ENCODE measurements around the gene AHSG.

AHSG gene

GRCh38 chr3:186643493-186643892 lies 30.6 kb downstream of the AHSG start:
- Histone ChIP-seq H3K4me3 (ENCODE audit: low read depth, low read length) (no peak overlapping the region), H3K27me3 (ENCODE audit: insufficient read depth, low read length) (peaks cover 82% of the 10 kb centered on the region), H3K36me3 (ENCODE audit: insufficient read depth, low read length) (no peaks in the 10 kb centered on the region), H3K4me1 (ENCODE audit: control insufficient read depth, insufficient read depth, low read length, unreplicated experiment) (peaks cover 4% of the 10 kb centered on the region), H3K27ac (ENCODE audit: low read depth, low read length) (no peak overlapping the region), H2AFZ (ENCODE audit: low read length, unreplicated experiment) (no peak overlapping the region), H3K79me2 (ENCODE audit: control insufficient read depth, insufficient read depth, low read length, unreplicated experiment) (no peaks in the 10 kb centered on the region)

- H3K36me3 ChIP-seq (ENCODE audit: insufficient read depth, low read length), result no peaks in the 10 kb centered on the region
- H3K27me3 ChIP-seq (ENCODE audit: insufficient read depth, low read length), result peaks cover 81% of the 10 kb centered on the region
- H3K4me3 ChIP-seq (ENCODE audit: low read depth, low read length), result no peak overlapping the region
- H2AFZ ChIP-seq (ENCODE audit: low read length, unreplicated experiment), result no peak overlapping the region
- H3K79me2 ChIP-seq (ENCODE audit: control insufficient read depth, insufficient read depth, low read length, unreplicated experiment), result no peaks in the 10 kb centered on the region
- peaks cover 4% of the 10 kb centered on the region for H3K4me1 ChIP-seq (ENCODE audit: control insufficient read depth, insufficient read depth, low read length, unreplicated experiment)
- H3K27ac ChIP-seq (ENCODE audit: low read depth, low read length), result no peak overlapping the region
Measured at GRCh38 chr3:186644683-186645082, 31.8 kb downstream of the AHSG start.

- H3K27me3 ChIP-seq (ENCODE audit: insufficient read depth, low read length), result peaks cover 82% of the 10 kb centered on the region
- no peak overlapping the region for H3K4me3 ChIP-seq (ENCODE audit: low read depth, low read length)
- H3K79me2 ChIP-seq (ENCODE audit: control insufficient read depth, insufficient read depth, low read length, unreplicated experiment), result no peaks in the 10 kb centered on the region
- no peaks in the 10 kb centered on the region for H3K36me3 ChIP-seq (ENCODE audit: insufficient read depth, low read length)
- no peak overlapping the region for H2AFZ ChIP-seq (ENCODE audit: low read length, unreplicated experiment)
- no peak overlapping the region for H3K27ac ChIP-seq (ENCODE audit: low read depth, low read length)
- H3K4me1 ChIP-seq (ENCODE audit: control insufficient read depth, insufficient read depth, low read length, unreplicated experiment), result no peaks in the 10 kb centered on the region
Measured at GRCh38 chr3:186646106-186646505, 33.2 kb downstream of the AHSG start.

GRCh38 chr3:186646841-186647240 lies 34.0 kb downstream of the AHSG start:
- H2AFZ ChIP-seq (ENCODE audit: low read length, unreplicated experiment), result no peak overlapping the region
- H3K4me3 ChIP-seq (ENCODE audit: low read depth, low read length), result no peak overlapping the region
- H3K79me2 ChIP-seq (ENCODE audit: control insufficient read depth, insufficient read depth, low read length, unreplicated experiment), result no peaks in the 10 kb centered on the region
- no peak overlapping the region for H3K27ac ChIP-seq (ENCODE audit: low read depth, low read length)
- peaks cover 82% of the 10 kb centered on the region for H3K27me3 ChIP-seq (ENCODE audit: insufficient read depth, low read length)
- no peaks in the 10 kb centered on the region for H3K36me3 ChIP-seq (ENCODE audit: insufficient read depth, low read length)
- H3K4me1 ChIP-seq (ENCODE audit: control insufficient read depth, insufficient read depth, low read length, unreplicated experiment), result no peaks in the 10 kb centered on the region

GRCh38 chr3:186648851-186649250 lies 36.0 kb downstream of the AHSG start:
- Histone ChIP-seq H3K4me3 (ENCODE audit: low read depth, low read length) (no peak overlapping the region), H3K36me3 (ENCODE audit: insufficient read depth, low read length) (no peaks in the 10 kb centered on the region), H3K27ac (ENCODE audit: low read depth, low read length) (no peak overlapping the region), H2AFZ (ENCODE audit: low read length, unreplicated experiment) (no peak overlapping the region), H3K79me2 (ENCODE audit: control insufficient read depth, insufficient read depth, low read length, unreplicated experiment) (no peaks in the 10 kb centered on the region), H3K4me1 (ENCODE audit: control insufficient read depth, insufficient read depth, low read length, unreplicated experiment) (no peaks in the 10 kb centered on the region), H3K27me3 (ENCODE audit: insufficient read depth, low read length) (peaks cover 81% of the 10 kb centered on the region)

GRCh38 chr3:186651678-186652215 lies 38.9 kb downstream of the AHSG start:
- no peak overlapping the region for H3K27ac ChIP-seq (ENCODE audit: low read depth, low read length)
- H3K36me3 ChIP-seq (ENCODE audit: insufficient read depth, low read length), result no peaks in the 10 kb centered on the region
- H3K4me1 ChIP-seq (ENCODE audit: control insufficient read depth, insufficient read depth, low read length, unreplicated experiment), result no peaks in the 10 kb centered on the region
- H2AFZ ChIP-seq (ENCODE audit: low read length, unreplicated experiment), result no peak overlapping the region
- H3K27me3 ChIP-seq (ENCODE audit: insufficient read depth, low read length), result peaks cover 86% of the 10 kb centered on the region
- H3K79me2 ChIP-seq (ENCODE audit: control insufficient read depth, insufficient read depth, low read length, unreplicated experiment), result no peaks in the 10 kb centered on the region
- H3K4me3 ChIP-seq (ENCODE audit: low read depth, low read length), result no peak overlapping the region

GRCh38 chr3:186653080-186653707 lies 40.3 kb downstream of the AHSG start:
- H3K79me2 ChIP-seq (ENCODE audit: control insufficient read depth, insufficient read depth, low read length, unreplicated experiment), result no peaks in the 10 kb centered on the region
- no peak overlapping the region for H2AFZ ChIP-seq (ENCODE audit: low read length, unreplicated experiment)
- no peaks in the 10 kb centered on the region for H3K36me3 ChIP-seq (ENCODE audit: insufficient read depth, low read length)
- H3K4me3 ChIP-seq (ENCODE audit: low read depth, low read length), result no peak overlapping the region
- peaks cover 85% of the 10 kb centered on the region for H3K27me3 ChIP-seq (ENCODE audit: insufficient read depth, low read length)
- no peaks in the 10 kb centered on the region for H3K4me1 ChIP-seq (ENCODE audit: control insufficient read depth, insufficient read depth, low read length, unreplicated experiment)
- H3K27ac ChIP-seq (ENCODE audit: low read depth, low read length), result no peak overlapping the region

GRCh38 chr3:186653984-186654383 lies 41.1 kb downstream of the AHSG start:
- H3K36me3 ChIP-seq (ENCODE audit: insufficient read depth, low read length), result no peaks in the 10 kb centered on the region
- peaks cover 79% of the 10 kb centered on the region for H3K27me3 ChIP-seq (ENCODE audit: insufficient read depth, low read length)
- no peak overlapping the region for H3K27ac ChIP-seq (ENCODE audit: low read depth, low read length)
- H3K4me1 ChIP-seq (ENCODE audit: control insufficient read depth, insufficient read depth, low read length, unreplicated experiment), result no peaks in the 10 kb centered on the region
- H3K4me3 ChIP-seq (ENCODE audit: low read depth, low read length), result no peak overlapping the region
- no peaks in the 10 kb centered on the region for H3K79me2 ChIP-seq (ENCODE audit: control insufficient read depth, insufficient read depth, low read length, unreplicated experiment)
- H2AFZ ChIP-seq (ENCODE audit: low read length, unreplicated experiment), result no peak overlapping the region

GRCh38 chr3:186663361-186664118 lies 50.7 kb downstream of the AHSG start:
- H3K27ac ChIP-seq (ENCODE audit: low read depth, low read length), result no peak overlapping the region
- H3K27me3 ChIP-seq (ENCODE audit: insufficient read depth, low read length), result peaks cover 47% of the 10 kb centered on the region
- no peaks in the 10 kb centered on the region for H3K36me3 ChIP-seq (ENCODE audit: insufficient read depth, low read length)
- no peaks in the 10 kb centered on the region for H3K79me2 ChIP-seq (ENCODE audit: control insufficient read depth, insufficient read depth, low read length, unreplicated experiment)
- no peak overlapping the region for H2AFZ ChIP-seq (ENCODE audit: low read length, unreplicated experiment)
- no peak overlapping the region for H3K4me3 ChIP-seq (ENCODE audit: low read depth, low read length)
- no peaks in the 10 kb centered on the region for H3K4me1 ChIP-seq (ENCODE audit: control insufficient read depth, insufficient read depth, low read length, unreplicated experiment)

- Histone ChIP-seq H3K27me3 (ENCODE audit: insufficient read depth, low read length) (peaks cover 47% of the 10 kb centered on the region), H3K4me1 (ENCODE audit: control insufficient read depth, insufficient read depth, low read length, unreplicated experiment) (no peaks in the 10 kb centered on the region), H3K27ac (ENCODE audit: low read depth, low read length) (no peak overlapping the region), H2AFZ (ENCODE audit: low read length, unreplicated experiment) (no peak overlapping the region), H3K36me3 (ENCODE audit: insufficient read depth, low read length) (no peaks in the 10 kb centered on the region), H3K79me2 (ENCODE audit: control insufficient read depth, insufficient read depth, low read length, unreplicated experiment) (no peaks in the 10 kb centered on the region), H3K4me3 (ENCODE audit: low read depth, low read length) (no peak overlapping the region)
Measured at GRCh38 chr3:186664119-186664495, 51.2 kb downstream of the AHSG start.

GRCh38 chr3:186664506-186664905 lies 51.6 kb downstream of the AHSG start:
- Histone ChIP-seq H3K27me3 (ENCODE audit: insufficient read depth, low read length) (peaks cover 47% of the 10 kb centered on the region), H3K4me3 (ENCODE audit: low read depth, low read length) (no peak overlapping the region), H3K4me1 (ENCODE audit: control insufficient read depth, insufficient read depth, low read length, unreplicated experiment) (no peaks in the 10 kb centered on the region), H3K79me2 (ENCODE audit: control insufficient read depth, insufficient read depth, low read length, unreplicated experiment) (no peaks in the 10 kb centered on the region), H2AFZ (ENCODE audit: low read length, unreplicated experiment) (no peak overlapping the region), H3K36me3 (ENCODE audit: insufficient read depth, low read length) (no peaks in the 10 kb centered on the region), H3K27ac (ENCODE audit: low read depth, low read length) (no peak overlapping the region)

Measured in ACC112 (cell line).